Hepatocyte (in vitro differentiated cells): Measurements from ENCODE around the gene TCP11.

Source experiments
- CTCF ChIP-seq: fragments of 200-600 bp; sonication (generic); IDR thresholded peaks from 2 replicates; pipeline ENCODE4 v1.5.1; 2016; ENCODE audit warnings: antibody characterized with exemption, mild to moderate bottlenecking; ENCODE audit not compliant: poor library complexity
- EZH2 ChIP-seq: fragments of 200-600 bp; sonication (generic); IDR thresholded peaks from 2 replicates; pipeline ENCODE4 v1.6.1; 2016; ENCODE audit warnings: antibody characterized with exemption, mild to moderate bottlenecking, borderline replicate concordance
- EZH2phosphoT487 ChIP-seq: fragments of 200-600 bp; sonication (generic); IDR thresholded peaks from one replicate; pipeline ENCODE4 v1.6.1; 2018; ENCODE audit warnings: antibody characterized with exemption, mild to moderate bottlenecking, low read depth, moderate library complexity; ENCODE audit not compliant: unreplicated experiment, severe bottlenecking

- TF ChIP-seq CTCF (no peak), EZH2 (no peak), EZH2phosphoT487 (no peak)
Measured at GRCh38 chr6:35188886-35189285, 47.7 kb upstream of the TCP11 start.
